ENCODE data around the gene ESRRA. TPM values are rescaled to one million over a fixed set of nuclear protein-coding genes. Genes with fewer than 3 reads are reported as not detected.

The ESRRA gene
- total and polyA plus RNA-seq, 2 of the 13 experiments (the other 11 are each of a cell fraction or from before 2014, with no cell fraction given): 18.1 to 36.3 TPM

GRCh38 chr11:64305075-64305690 is at the start of gene ESRRA (continued):
- no peak for TF ChIP-seq IKZF4 (CRISPR knock-in tag; IDR thresholded peaks at IDR 0.05; ENCODE audit: borderline replicate concordance, low read depth, not compliant biosample characterization)
- no peak for TF ChIP-seq EEA1 (CRISPR knock-in tag; IDR thresholded peaks at IDR 0.05; ENCODE audit: borderline replicate concordance)
- TF ChIP-seq ZFYVE20 (CRISPR knock-in tag; IDR thresholded peaks at IDR 0.05; ENCODE audit: borderline replicate concordance, low read depth): no peak
- TF ChIP-seq ZNF746 (CRISPR knock-in tag; IDR thresholded peaks at IDR 0.05): no peak
- TF ChIP-seq PCBP1 (IDR thresholded peaks at IDR 0.05; ENCODE audit: borderline replicate concordance, low read depth, low read length): 0 out of 2 replicates have a peak, but pooled peaks have one; percentile 46
- no peak for TF ChIP-seq CBX5 (CRISPR knock-in tag; IDR thresholded peaks at IDR 0.05; ENCODE audit: borderline replicate concordance)
- no peak for TF ChIP-seq ARHGAP35 (CRISPR knock-in tag; IDR thresholded peaks at IDR 0.05; ENCODE audit: borderline replicate concordance)
- TF ChIP-seq PRDM15 (CRISPR knock-in tag; IDR thresholded peaks at IDR 0.05): no peak
- no peak for TF ChIP-seq ZNF121 (CRISPR knock-in tag; IDR thresholded peaks at IDR 0.05)
- no peak for TF ChIP-seq ZNF20 (CRISPR knock-in tag; IDR thresholded peaks at IDR 0.05)
- no peak for TF ChIP-seq SIX4 (CRISPR knock-in tag; IDR thresholded peaks at IDR 0.05)
- no peak for TF ChIP-seq HNRNPUL1 (IDR thresholded peaks at IDR 0.05; ENCODE audit: low read depth, low read length)
- TF ChIP-seq ISX (CRISPR knock-in tag; conservative IDR thresholded peaks at IDR 0.05): no peak
- no peak for TF ChIP-seq ZNF136 (CRISPR knock-in tag; IDR thresholded peaks at IDR 0.05; ENCODE audit: low read depth)
- TF ChIP-seq FUBP1 (CRISPR knock-in tag; IDR thresholded peaks at IDR 0.05; ENCODE audit: borderline replicate concordance): no peak
- TF ChIP-seq ZNF563 (CRISPR knock-in tag; IDR thresholded peaks at IDR 0.05): no peak
- no peak for TF ChIP-seq ZFP1 (CRISPR knock-in tag; IDR thresholded peaks at IDR 0.05)
- TF ChIP-seq RARG (CRISPR knock-in tag; IDR thresholded peaks at IDR 0.05; ENCODE audit: low read depth): no peak
- TF ChIP-seq RAD51 (IDR thresholded peaks at IDR 0.05; ENCODE audit: borderline replicate concordance): no peak
- no peak for TF ChIP-seq ZNF766 (CRISPR knock-in tag; IDR thresholded peaks at IDR 0.05; ENCODE audit: borderline replicate concordance)
- no peak for TF ChIP-seq PHF21A (CRISPR knock-in tag; IDR thresholded peaks at IDR 0.05)
- 0 out of 2 replicates have a peak, but pooled peaks have one; percentile 26 for TF ChIP-seq KDM4B (CRISPR knock-in tag; IDR thresholded peaks at IDR 0.05)
- no peak for TF ChIP-seq ZNF512 (CRISPR knock-in tag; IDR thresholded peaks at IDR 0.05)
- TF ChIP-seq FOXM1 (CRISPR knock-in tag; IDR thresholded peaks at IDR 0.05): no peak
